Measurements from ENCODE around the gene RALGPS1.

Gene RALGPS1

GRCh38 chr9:127263237-127263636 is 348.7 kb downstream of the RALGPS1 start:
- no peak for DNase-seq (ENCODE audit: low read depth)
- no peak for TF ChIP-seq CTCF (IDR thresholded peaks at IDR 0.05; ENCODE audit: low read depth, low read length)
- TF ChIP-seq POLR2A (IDR thresholded peaks at IDR 0.05; ENCODE audit: extremely low read depth, insufficient read length): no peak
- TF ChIP-seq MYC (IDR thresholded peaks at IDR 0.05; ENCODE audit: low read depth, low read length): no peak
- no peak for TF ChIP-seq MAX (IDR thresholded peaks at IDR 0.05; ENCODE audit: low read depth, low read length)

GRCh38 chr9:127263664-127264063 is 349.1 kb downstream of the RALGPS1 start:
- DNase-seq (ENCODE audit: low read depth): no peak

More at GRCh38 chr9:127263237-127263636, 348.7 kb downstream of the RALGPS1 start:
- no peak overlapping the region for H3K4me3 ChIP-seq (ENCODE audit: low read depth, low read length)

GRCh38 chr9:127264462-127265219 is 350.1 kb downstream of the RALGPS1 start, which contains the start of gene GARNL3:
GARNL3 (plus strand) TSS chr9:127264774; CDS start chr9:127264878, 104 bp downstream.
- TF ChIP-seq CTCF (IDR thresholded peaks at IDR 0.05; ENCODE audit: low read depth, low read length) (no peak), MAX (IDR thresholded peaks at IDR 0.05; ENCODE audit: low read depth, low read length) (no peak), POLR2A (IDR thresholded peaks at IDR 0.05; ENCODE audit: extremely low read depth, insufficient read length) (no peak), MYC (IDR thresholded peaks at IDR 0.05; ENCODE audit: low read depth, low read length) (no peak)
- DNase-seq (ENCODE audit: low read depth): no peak
- H3K4me3 ChIP-seq (ENCODE audit: low read depth, low read length): no peak within 1 kb of the TSS

More at GRCh38 chr9:127263664-127264063, 349.1 kb downstream of the RALGPS1 start:
- no peak overlapping the region for H3K4me3 ChIP-seq (ENCODE audit: low read depth, low read length)
- no peak for TF ChIP-seq MAX (IDR thresholded peaks at IDR 0.05; ENCODE audit: low read depth, low read length)
- no peak for TF ChIP-seq POLR2A (IDR thresholded peaks at IDR 0.05; ENCODE audit: extremely low read depth, insufficient read length)
- TF ChIP-seq CTCF (IDR thresholded peaks at IDR 0.05; ENCODE audit: low read depth, low read length): no peak
- no peak for TF ChIP-seq MYC (IDR thresholded peaks at IDR 0.05; ENCODE audit: low read depth, low read length)

- no peak for TF ChIP-seq POLR2A (IDR thresholded peaks at IDR 0.05; ENCODE audit: extremely low read depth, insufficient read length)
- TF ChIP-seq MYC (IDR thresholded peaks at IDR 0.05; ENCODE audit: low read depth, low read length): no peak
- no peak for TF ChIP-seq CTCF (IDR thresholded peaks at IDR 0.05; ENCODE audit: low read depth, low read length)
- no peak for TF ChIP-seq MAX (IDR thresholded peaks at IDR 0.05; ENCODE audit: low read depth, low read length)
- H3K4me3 ChIP-seq (ENCODE audit: low read depth, low read length): no peak overlapping the region
- DNase-seq (ENCODE audit: low read depth): no peak
Observed at GRCh38 chr9:127267793-127268525, 353.4 kb downstream of the RALGPS1 start.

GRCh38 chr9:127269449-127269848 is 354.9 kb downstream of the RALGPS1 start:
- no peak for DNase-seq (ENCODE audit: low read depth)
- H3K4me3 ChIP-seq (ENCODE audit: low read depth, low read length): no peak overlapping the region
- TF ChIP-seq MYC (IDR thresholded peaks at IDR 0.05; ENCODE audit: low read depth, low read length): no peak
- no peak for TF ChIP-seq CTCF (IDR thresholded peaks at IDR 0.05; ENCODE audit: low read depth, low read length)
- TF ChIP-seq POLR2A (IDR thresholded peaks at IDR 0.05; ENCODE audit: extremely low read depth, insufficient read length): no peak
- no peak for TF ChIP-seq MAX (IDR thresholded peaks at IDR 0.05; ENCODE audit: low read depth, low read length)
